CD4-positive, alpha-beta T cell treated with Interferon gamma for 1 hour (primary cell): ENCODE results near the gene CNN3.
"Not testable (repeated sequence)": the region's sequence is repeated elsewhere in the genome, so short reads cannot be mapped to it uniquely, and the experiment has no call there.

Experiments used
- DNase-seq: peaks from one replicate; pipeline ENCODE4 v3.0.0-alpha.2; 2020

CNN3 gene

DNA sequence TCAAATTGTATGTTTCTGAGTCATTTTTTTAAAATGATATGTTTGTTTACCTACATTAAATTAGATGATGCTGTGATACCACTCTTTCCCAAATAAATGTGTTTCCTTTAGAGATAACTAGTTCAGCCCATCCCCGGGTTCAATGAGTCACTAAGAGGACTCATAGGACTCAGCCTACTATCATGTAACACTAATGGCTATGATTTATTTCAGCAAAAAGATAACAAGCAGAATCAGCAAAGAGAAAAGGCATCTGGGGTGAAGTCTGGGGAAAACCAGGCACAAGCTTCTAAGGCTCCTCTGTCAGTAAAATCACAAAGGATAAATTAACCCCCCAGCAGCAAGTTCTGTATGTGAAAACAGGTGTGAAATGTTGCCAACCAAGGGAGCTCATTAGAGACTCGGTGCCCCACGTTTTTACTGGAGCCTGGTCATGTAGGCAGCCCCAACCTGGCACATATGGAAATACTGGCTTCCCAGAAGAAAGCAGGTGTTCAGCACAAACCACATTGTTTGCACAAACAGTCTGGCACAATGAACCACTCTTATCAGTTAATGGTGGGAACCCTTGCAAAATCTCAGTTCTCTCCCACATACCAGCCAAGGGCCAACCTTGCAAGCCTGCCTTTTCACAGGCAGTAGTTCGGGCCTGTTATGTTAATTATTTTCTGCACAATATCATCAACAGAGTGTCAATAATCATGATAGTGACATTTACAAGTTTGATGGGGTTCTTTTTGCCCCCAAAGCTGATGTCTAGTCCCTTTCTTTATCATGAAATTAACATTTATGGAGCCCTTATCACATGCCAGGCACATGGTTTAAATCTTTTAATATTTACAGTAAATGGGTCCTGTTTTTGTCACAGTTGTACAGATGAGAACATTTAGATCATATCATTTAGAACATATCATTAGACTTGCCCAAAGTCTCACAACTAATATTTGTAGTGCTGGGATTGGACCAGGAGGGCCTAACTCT lies 23.1 kb upstream of the CNN3 start:
- DNase-seq: no peak

DNA sequence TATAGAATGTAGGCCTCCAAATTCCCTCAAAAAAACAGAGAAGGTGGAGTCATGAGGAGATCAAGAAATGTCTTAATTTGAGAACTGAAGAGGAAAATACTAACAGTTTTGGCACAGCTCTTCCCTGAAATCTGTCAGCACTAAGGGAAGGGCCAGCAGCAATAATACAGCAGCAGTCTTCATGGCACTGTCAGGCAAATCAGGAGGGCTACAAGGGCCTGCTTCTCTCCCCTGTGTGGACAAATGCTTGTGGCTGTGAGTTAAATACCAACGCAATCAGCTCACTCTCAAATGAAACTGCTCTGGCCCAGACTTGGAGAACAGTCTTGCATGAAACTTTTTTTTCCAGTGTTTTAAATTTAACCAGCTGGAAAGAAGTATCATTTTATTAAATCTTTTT lies 20.5 kb upstream of the CNN3 start:
- DNase-seq: no peak

DNA sequence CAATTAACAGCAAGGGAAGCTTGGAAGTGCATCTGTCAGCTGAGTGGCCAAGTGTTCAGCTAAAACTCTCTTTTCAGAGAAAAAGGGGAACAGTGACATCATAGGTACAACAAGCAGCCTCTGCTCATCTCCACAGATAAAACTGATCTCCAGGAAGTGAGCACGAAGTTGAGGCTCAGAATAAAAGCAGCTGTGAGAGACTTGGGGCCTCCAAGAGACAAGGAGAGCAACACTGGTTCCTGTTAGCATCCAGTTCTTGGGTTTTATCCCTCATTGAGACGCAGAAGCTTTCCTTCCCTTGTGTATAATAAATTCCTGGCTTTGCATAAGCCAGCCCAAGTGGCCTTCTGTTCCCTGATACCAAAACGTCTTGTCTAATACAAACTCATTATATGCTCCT lies 20.0 kb upstream of the CNN3 start:
- no peak for DNase-seq

DNA sequence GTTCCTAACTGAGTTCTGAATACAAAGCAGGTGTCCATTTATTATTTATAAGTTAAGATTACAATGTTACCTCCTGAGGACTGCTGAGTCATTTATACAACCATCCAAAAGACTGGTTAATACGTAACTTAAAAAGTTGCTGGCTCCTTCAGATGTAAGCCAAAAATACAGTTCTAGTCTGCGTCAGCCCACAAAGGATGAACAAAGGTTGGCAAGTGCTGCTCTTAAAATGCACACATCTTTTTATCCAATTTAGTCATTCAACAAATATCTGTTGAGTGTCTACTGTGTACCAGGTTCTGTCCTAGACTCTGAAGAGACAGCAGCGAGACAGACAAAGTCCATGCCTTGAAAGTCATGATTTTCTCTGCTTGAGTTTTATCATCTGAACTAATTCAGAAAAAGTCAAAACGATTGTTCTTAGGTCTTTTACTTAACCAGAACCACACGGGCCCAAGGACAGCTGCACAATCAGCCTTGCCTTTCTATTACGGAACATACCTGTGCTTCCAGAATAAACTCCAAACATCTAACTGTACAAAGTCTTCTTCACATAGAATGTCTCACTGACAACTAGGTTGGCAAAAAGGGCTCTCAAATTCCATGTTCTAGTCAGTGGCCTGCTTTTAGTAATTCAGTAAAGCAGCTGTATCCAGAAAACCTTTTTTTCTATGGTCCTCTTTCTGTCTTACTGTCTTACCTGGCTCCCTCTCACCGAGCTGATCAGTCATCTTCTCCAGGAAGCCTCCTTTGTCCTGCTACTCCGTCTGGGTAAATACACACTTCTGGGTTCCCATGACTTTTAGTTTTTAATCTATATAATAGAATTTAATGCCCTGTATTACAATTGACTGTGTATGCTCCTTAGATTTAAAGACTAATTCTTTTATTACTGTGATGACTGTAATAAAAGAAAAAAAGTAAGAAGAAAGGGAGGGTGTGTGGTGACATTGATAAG lies 15.5 kb upstream of the CNN3 start:
- no peak for DNase-seq

DNA sequence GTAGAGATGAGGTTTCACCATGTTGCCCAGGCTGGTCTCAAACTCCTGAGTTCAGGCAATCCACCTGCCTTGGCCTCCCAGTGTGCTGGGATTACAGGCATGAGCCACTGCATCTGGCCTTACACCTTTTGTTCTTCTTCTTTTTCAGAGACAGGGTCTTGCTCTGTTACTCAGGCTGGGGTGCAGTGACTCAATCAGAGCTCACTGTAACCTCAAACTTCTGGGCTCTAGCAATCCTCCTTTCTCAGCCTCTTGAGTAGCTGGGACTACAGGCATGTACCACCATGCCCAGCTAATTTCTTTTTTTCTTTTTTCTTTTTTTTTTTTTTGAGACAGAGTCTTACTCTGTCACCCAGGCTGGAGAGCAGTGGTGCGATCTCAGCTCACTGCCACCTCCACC lies 14.6 kb upstream of the CNN3 start:
- DNase-seq: not testable (repeated sequence)

DNA sequence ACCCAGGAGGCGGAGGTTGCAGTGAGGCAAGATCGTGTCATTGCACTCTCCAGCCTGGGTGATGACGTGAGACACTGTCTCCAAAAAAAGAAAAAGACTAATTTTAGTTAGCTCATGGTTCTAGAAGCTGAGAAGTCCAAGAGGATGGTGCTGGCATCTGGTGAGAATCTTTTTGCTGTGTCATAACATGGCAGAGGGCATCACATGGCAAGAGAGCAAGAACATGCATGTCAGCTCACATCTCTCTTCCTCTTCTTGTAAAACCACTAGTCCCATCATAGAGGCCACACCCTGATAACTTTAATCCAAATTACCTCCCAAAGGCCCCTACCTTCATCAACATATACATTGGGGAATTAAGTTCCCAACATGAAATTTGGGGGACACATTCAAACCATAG lies 13.8 kb upstream of the CNN3 start:
- no peak for DNase-seq

DNA sequence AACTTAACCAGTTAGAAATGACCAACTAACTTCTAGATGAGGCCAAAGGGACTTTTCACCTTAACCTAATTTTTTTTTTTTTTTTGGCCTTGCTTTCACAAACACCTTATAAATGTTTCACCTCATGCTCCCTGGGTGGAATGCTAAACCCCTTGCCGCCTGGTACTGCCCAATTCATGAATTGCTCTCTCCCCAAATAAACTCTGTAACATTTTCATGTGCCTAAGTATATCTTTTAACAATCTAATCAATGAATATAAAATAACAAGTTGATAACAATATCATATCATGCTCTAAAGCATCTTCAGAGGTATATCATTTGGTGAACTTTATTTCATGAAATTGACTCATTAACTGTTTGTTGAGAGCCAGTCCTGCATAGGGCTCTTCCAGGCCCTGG lies 10.9 kb upstream of the CNN3 start:
- DNase-seq: no peak

DNA sequence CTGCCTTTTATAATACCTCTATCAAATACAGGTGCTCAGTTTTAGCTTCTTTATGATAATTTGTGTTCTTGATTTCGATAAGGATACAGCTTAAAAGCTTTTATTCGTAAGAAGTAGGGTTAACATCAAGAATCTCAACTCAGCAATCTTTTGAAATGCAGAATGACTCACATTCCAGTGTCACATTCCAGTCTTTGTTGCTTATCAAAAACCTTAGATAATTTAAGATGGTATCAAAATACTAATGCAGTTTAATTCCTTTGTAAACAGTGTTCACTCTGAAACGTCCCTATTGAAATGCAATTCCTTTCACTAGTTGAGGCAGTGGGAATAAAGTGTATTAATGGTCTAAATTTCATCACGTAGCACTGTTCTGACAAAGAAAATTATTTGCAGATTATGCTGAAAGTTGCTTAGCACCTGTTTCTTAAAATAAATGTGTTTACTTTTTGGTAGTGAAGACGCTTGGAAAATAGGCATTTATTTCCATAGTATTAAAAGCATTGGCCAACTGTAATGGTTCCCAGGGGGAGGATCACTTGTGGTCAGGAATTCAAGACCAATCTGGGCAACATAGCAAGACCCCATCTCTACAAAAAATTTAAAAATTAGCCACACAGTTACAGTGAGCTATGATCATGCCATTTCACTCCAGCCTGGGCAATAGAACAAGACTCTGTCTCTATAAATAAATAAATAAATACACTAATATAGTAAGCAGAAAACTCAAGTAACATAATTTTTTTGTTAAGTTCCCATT lies 10.1 kb upstream of the CNN3 start:
- no peak for DNase-seq

DNA sequence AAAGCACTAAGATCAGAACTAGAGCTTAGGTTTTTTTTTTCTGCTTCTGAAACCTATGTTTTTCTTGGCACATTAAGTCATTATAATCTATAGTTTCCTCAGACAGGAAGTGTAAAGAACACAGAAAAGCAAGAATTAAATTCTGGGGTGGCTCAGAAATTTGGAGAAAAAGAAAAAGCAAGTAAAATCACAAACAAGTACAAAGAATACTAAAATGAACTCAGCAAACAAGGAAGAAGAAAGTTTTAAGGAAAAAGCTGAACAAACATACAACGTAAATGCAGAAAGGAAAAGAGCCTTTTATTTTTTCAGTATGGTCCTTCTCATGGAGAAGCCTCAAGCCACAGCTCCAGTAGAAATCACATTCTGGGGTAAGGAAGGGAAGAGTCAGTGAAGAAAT lies 8.6 kb upstream of the CNN3 start:
- no peak for DNase-seq

DNA sequence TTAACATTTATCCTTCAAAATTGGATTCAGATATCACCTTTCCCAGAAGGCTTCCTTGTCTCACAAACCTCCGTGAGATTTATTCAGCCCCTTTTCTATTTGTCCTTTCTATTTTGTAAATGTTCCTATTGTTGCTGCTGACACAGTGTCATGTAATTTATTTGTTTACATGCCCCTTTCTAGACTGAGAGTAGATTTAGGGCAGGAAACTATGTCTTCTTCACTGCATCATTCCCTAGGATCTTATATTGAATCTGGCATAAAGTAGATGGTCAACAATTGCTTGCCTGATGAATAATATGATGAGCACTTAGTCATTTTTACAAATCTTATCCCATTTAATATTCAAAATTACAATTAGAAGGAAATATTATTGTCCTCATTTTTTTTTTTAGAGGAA lies 8.1 kb upstream of the CNN3 start:
- no peak for DNase-seq

DNA sequence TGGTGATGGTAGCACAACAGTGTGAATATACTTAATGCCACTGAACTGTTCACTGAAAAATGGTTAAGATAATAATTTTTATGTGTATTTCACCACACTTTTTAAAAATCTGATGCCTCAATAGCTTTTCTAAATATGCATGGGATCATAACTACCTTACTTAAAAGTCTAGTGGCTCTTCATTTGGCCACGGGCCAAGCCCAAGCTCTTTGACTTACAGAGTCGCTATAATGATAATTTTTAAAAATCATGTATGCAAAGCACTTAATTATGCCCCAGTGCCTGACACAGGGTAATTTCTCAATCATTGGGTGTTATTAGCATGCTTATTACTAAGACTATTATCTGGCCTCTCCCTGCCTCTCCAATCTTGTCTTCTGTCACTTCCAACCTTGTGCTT lies 7.6 kb upstream of the CNN3 start:
- DNase-seq: no peak

DNA sequence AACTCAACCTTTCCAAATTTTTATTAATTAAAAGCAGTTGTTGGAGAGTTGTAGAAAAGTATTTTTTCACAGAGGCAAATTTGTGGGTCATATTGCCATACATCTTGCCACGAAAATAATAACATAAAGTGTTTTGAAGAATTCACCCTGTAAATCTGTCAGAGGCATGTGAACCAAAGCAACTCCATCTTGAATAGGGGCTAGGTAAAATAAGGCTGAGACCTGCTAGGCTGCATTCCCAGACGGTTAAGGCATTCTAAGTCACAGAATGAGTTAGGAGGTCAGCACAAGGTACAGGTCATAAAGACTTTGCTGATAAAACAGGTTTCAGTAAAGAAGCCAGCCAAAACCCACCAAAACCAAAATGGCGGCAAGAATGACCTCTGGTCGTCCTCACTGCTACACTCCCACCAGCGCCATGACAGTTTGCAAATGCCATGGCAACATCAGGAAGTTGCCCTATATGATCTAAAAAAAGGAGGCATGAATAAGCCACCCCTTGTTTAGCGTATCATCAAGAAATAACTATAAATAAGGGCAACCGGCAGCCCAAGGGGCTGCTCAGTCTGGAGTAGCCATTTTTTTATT lies 4.4 kb upstream of the CNN3 start:
- no peak for DNase-seq

DNA sequence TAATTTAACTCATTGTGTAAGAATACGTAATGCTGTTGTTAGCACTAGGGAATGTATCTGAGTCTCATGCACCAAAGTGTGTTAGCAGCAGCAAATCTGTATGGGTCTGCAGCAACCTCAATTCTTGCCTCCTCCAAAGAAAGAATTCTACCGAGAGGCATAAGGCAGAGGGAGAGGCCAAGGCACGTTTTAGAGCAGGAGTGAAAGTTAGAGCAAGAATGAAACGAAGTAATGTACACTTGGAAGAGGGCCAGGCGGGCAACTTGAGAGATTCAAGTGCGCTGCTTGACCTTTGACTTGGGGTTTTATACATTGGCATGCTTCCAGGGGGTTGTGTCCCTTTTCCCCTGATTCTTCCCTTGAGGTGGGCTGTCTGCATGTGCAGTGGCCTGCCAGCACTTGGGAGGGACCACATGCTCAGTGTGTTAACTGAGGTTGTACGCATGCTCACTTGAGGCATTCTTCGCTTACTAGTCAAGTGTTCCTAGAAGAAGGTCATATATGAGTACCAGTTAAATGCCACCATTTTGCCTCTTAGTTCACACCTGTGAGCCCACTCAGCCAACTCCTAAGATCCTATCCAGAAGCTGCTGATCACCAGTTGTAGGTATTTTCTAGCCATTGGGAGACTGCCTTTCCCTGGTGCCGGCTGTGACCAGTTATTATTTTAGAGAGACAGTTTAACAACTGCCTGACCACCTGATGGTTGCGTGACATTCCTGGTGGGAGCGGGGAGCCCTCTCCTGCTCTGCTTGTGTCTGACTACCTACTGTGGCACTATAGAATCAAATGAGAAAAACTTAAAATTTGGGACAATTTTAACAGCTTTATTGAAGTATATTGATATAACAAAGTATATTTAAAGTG lies 2.7 kb upstream of the CNN3 start:
- no peak for DNase-seq

DNA sequence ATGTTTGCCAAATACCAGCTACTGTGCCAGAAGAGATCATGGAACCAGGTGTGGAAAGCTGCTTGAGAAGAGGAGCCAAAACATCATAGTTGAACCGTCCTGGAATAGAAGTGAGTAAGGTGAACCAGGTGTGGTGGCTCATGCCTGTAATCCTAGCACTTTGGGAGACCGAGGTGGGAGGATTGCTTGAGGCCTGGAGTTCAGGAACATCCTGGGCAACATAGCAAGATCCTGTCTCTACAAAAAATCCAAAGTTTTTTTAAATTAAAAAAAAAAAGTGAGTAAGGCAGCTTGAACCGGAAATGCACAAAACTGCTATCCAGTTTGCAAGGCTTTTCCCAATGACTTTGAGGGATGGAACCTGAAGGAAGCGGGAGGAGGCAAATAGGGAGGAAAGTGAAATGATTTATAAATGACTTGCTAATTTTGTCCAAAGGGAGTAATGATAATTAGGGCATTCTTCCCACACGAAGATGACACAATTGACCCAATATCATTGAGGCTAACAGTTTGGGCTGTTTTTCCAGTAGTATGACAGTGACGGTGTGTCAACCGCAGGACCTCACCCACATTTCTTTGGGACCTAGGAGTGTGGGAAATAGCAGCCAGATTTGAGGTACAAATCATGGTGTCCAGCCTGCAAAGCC lies 1.5 kb upstream of the CNN3 start:
- no peak for DNase-seq

DNA sequence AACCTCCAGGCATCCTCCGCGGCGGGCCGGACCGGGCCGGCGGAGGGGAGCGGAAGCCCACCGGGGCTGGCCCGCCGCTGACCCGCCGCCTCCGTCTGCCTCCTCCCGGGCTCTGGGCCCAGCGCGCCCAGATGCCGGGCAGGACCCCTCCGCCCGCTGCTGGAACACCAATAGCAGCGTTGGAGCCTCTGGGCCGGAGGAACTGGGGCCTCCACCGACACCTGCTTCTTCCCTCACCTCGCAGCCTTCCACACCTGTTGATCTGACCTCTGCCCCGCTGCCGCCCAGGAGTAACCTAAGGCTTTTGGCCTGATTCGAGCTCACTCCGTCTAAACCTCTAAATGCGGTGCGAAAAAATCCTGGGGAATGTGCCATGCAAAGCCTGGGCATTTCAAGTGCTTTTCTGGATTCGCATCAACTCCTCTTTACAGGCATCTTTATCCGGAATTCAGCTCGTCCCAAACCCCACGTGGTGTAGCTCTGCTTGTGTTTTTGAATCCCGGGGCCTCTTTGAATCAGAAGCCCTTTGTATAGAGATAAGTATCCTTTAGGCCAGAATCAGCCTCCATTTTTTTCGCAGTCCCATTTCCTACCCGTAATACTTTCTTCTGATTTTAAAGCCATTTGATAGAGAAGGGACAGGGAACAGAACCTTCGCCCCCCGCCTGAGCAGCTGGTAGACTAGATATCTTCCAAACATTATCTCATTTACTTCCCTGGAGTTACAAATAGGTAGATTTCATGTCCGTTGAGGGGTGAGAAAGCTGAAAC lies 680 bp upstream of the CNN3 start:
- no peak for DNase-seq

DNA sequence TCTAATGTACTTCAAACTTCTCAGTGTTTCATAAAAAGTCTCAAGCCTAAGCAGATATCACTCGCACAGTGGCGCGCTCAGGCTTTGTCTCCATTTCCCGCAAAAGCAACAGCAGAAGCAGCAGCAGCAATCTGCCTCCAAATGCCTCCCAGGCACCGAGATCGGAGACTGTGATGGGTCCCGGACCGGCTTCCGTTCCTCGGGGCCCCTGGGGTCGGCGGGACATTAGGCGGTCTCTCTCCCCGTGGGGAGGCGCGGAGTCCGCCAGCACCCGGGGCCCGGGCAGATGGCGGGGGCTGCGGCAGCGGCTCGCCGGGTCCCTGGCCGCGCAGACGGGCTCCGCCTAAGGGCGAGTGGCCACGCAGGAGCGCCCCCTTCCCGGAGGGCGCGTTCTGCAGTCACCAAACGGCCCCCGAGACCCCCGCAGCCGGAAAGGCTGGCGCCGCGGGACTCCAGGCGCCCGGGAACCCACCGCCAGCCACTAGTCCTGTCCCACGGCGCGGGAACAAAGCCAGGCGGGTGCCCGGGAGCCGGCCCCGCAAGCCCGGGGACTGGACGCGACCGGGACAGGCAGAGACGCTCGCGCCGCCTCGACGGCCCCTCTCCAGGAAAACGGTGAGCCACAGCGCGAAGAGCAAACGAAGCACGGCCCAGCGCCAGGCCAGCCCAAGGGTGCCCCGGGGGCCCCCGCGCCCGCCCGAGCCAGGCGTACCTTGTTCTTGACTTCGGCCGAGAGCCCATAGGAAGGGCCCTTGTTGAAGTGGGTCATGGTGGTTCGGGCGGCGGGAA lies 590 bp downstream of the CNN3 start:
- DNase-seq: no peak

DNA sequence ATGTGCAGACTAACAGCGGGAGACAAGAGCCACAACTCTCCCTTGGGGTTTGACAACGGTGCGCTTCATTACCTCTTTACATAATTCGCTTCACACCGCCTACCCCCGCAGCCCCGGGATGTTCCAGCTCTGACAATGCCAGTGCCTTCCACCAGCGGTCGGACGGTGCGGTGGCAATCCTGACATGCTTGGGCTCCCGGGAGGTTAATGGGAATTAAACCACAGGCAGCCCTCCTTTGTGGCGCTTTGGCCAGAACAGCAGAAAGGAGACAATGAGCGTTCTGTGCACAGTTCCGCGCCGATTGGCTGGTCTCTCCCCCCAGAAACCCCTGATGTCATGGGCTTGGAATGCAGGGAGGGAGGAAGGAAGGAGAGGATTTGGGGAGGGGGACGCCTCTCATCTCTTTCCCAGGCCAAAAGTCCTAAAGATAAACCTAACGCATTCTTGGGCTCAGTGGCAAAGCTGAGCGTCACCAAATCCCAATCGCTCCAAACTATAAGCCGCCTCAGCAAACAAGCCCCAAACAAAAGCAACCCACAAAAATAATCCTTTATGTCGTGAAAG lies 1.3 kb downstream of the CNN3 start:
- DNase-seq: peak; percentile 24

DNA sequence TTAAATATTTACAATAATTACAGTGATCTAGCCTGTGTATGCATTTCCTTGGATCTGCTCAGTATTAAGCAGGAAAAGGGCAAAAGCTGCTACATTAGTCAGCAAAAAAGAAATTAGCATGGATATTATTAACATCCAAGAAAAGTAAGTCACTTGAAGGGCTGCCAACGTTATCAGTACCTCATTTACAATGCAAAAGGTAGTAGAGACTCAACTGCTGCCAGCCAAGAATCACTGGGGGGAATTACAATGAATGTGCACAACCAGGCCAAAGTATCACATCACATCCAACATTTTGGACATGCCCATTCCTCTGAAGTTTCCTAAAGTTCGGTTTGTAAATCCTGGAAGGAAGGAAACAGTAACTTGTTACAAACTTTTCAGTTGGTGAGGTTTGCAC lies 1.9 kb downstream of the CNN3 start:
- no peak for DNase-seq

DNA sequence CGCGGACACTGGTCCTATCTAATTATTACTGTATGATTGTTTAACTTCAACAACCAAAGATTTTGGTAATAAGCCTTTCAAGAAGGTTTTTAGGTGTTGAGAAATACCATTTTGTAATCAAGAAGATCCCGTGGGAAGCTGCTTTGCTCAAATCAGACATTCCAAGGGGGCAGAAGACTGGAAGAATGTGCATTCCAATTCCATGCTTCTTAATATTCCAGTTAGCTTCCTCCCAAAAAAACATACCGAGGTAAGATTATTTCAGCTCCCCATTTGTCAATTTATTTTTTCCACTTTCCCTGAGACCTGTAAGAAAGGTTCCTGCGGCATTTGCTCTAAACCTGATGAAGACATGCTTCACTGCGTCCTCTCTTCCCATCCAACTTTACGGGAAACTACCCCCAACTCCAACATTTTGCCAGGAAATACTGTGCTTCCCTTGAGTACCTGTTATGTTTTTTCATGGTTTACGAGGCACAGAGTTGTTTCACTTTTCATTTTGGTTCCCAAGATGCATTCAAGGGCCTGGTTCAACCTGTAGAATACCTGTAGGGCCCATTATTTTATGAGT lies 4.1 kb downstream of the CNN3 start:
- no peak for DNase-seq
